Endothelial cell of umbilical vein (primary cell): Measurements from ENCODE around the gene UBASH3A. TPM values are rescaled to one million over a fixed set of nuclear protein-coding genes. Genes with fewer than 3 reads are reported as not detected.

Experiments used
- BruUV-seq: library from RNA; stranded (reverse); fragments of 400-500 nt; replicated peaks from 2 replicates; lab custom pipeline; 2021; lab: Mats Ljungman, UMichigan
- CTCF ChIA-PET: fragments of 300-600, 350-600 bp; sonication (Branson Sonifier 250); formaldehyde crosslinking; loops from one replicate; lab custom pipeline; 2021; ENCODE audit warnings: antibody characterized with exemption, inconsistent platforms; lab: Charles Lee
- POLR2A ChIA-PET: fragments of 300-600, 350-600 bp; sonication (Branson Sonifier 250); formaldehyde crosslinking; loops from one replicate; lab custom pipeline; 2021; ENCODE audit warnings: antibody characterized with exemption, inconsistent platforms; lab: Charles Lee
- DNase-seq: peaks from one replicate; pipeline ENCODE4 v3.0.0-alpha.2; 2011; ENCODE audit warnings: low read depth, low spot score
- FAIRE-seq: peaks from 2 replicates; lab custom pipeline; 2011; peaks lifted over from hg19 to GRCh38; lab: Jason Lieb, UNC
- H2AFZ ChIP-seq: 2 replicates; pipeline ENCODE4 v1.6.0; 2012; ENCODE audit warnings: low read depth, low read length, control low read depth, inconsistent platforms
- H3K27ac ChIP-seq: 2 replicates; pipeline ENCODE4 v1.5.1; 2011; ENCODE audit warnings: low read depth, mild to moderate bottlenecking, control low read depth, low read length, moderate library complexity; ENCODE audit not compliant: insufficient read depth
- H3K27me3 ChIP-seq, 2 experiments: 2 replicates each; pipeline versions ENCODE4 v1.6.0 to v1.6.1; 2011; ENCODE audit warnings: low read length in 2 of 2, mixed read lengths in 1 of 2; ENCODE audit not compliant: control insufficient read depth in 2 of 2, insufficient read depth in 2 of 2
- H3K36me3 ChIP-seq, 2 experiments: 2 replicates in 1 of 2; 3 replicates in 1 of 2; pipeline ENCODE4 v1.5.1; 2011; ENCODE audit warnings: low read length in 2 of 2, mild to moderate bottlenecking in 1 of 2, moderate library complexity in 1 of 2; ENCODE audit not compliant: control insufficient read depth in 2 of 2, insufficient read depth in 2 of 2; ENCODE audit errors: extremely low read depth in 1 of 2
- H3K4me1 ChIP-seq: 3 replicates; pipeline ENCODE4 v1.5.1; 2011; ENCODE audit warnings: mild to moderate bottlenecking, low read length; ENCODE audit not compliant: control insufficient read depth, insufficient read depth; ENCODE audit errors: extremely low read depth
- H3K4me2 ChIP-seq: 2 replicates; pipeline ENCODE4 v1.6.1; 2011; ENCODE audit warnings: low read length, control low read depth, mixed read lengths; ENCODE audit not compliant: insufficient read depth
- H3K4me3 ChIP-seq, 3 experiments: fragments of 200-600 bp in 1 of 3; sonication (generic), shearing (Covaris generic) in 1 of 3; replicated peaks in 1 of 3; 2 replicates each; pipeline ENCODE4 v1.5.1; 2011 to 2016; ENCODE audit warnings: control low read depth in 3 of 3, low read length in 3 of 3, mild to moderate bottlenecking in 2 of 3, inconsistent platforms in 1 of 3, low read depth in 1 of 3, moderate library complexity in 1 of 3; ENCODE audit not compliant: insufficient read depth in 1 of 3
- H3K79me2 ChIP-seq: 2 replicates; pipeline ENCODE4 v1.6.0; 2012; ENCODE audit warnings: low read length, inconsistent platforms; ENCODE audit not compliant: control insufficient read depth, insufficient read depth
- H3K9ac ChIP-seq: replicated peaks from 2 replicates; pipeline ENCODE3; 2011; ENCODE audit warnings: low read length, control low read depth; ENCODE audit not compliant: insufficient read depth; ENCODE audit errors: extremely low read depth
- H3K9me1 ChIP-seq: replicated peaks from 3 replicates; pipeline ENCODE4 v1.6.0; 2011; ENCODE audit warnings: mild to moderate bottlenecking, low read length; ENCODE audit not compliant: control insufficient read depth, insufficient read depth; ENCODE audit errors: extremely low read depth
- H3K9me3 ChIP-seq: replicated peaks from 2 replicates; pipeline ENCODE4 v1.5.1; 2012; ENCODE audit warnings: low read length, inconsistent platforms; ENCODE audit not compliant: control insufficient read depth, insufficient read depth
- H4K20me1 ChIP-seq: replicated peaks from 2 replicates; pipeline ENCODE3; 2011; ENCODE audit warnings: mild to moderate bottlenecking, low read length; ENCODE audit not compliant: control insufficient read depth, insufficient read depth; ENCODE audit errors: extremely low read depth
- EZH2 ChIP-seq: IDR thresholded peaks from 2 replicates; pipeline ENCODE4 v1.6.1; 2012; ENCODE audit warnings: borderline replicate concordance, low read depth, mild to moderate bottlenecking, moderate library complexity, low read length, inconsistent platforms; ENCODE audit not compliant: severe bottlenecking
- FOS ChIP-seq: IDR thresholded peaks from 2 replicates; pipeline ENCODE4 v1.6.1; 2011; ENCODE audit warnings: mild to moderate bottlenecking, low read length, moderate library complexity, borderline replicate concordance; ENCODE audit not compliant: insufficient read depth
- GATA2 ChIP-seq: IDR thresholded peaks from 2 replicates; pipeline ENCODE4 v1.7.0; 2011; ENCODE audit warnings: low read depth, mild to moderate bottlenecking, moderate library complexity, mixed read lengths, low read length; ENCODE audit not compliant: insufficient read length, insufficient read depth
- JUN ChIP-seq: IDR thresholded peaks from 2 replicates; pipeline ENCODE4 v1.6.1; 2011; ENCODE audit warnings: borderline replicate concordance, low read depth; ENCODE audit not compliant: insufficient read length, insufficient read depth
- MAX ChIP-seq: IDR thresholded peaks from 2 replicates; pipeline ENCODE4 v1.6.1; 2011; ENCODE audit not compliant: insufficient read depth, insufficient read length
- MYC ChIP-seq: IDR thresholded peaks from one replicate; pipeline ENCODE4 v1.6.1; 2011; ENCODE audit warnings: mild to moderate bottlenecking, low read depth, low read length
- POLR2A ChIP-seq: IDR thresholded peaks from 2 replicates; pipeline ENCODE4 v1.6.1; 2012; ENCODE audit warnings: low read depth, mild to moderate bottlenecking, control low read depth, low read length
- POLR2AphosphoS5 ChIP-seq: IDR thresholded peaks from 2 replicates; pipeline ENCODE4 v1.6.1; 2012; ENCODE audit warnings: low read depth, mild to moderate bottlenecking, control low read depth, low read length, moderate library complexity; ENCODE audit not compliant: insufficient read depth
- dilution Hi-C: fragments of 300-500 bp; cut with MboI; formaldehyde crosslinking; loops from one replicate; pipeline ENCODE4 v1.15.0; 2019; ENCODE audit warnings: low sequenced_read_pairs; ENCODE audit not compliant: extremely low pct_ligation_motif_present
- intact Hi-C: fragments of 100-400 bp; cut with micrococcal nuclease; formaldehyde crosslinking; loops from one replicate; pipeline ENCODE4 v1.10.0; 2022
- polyA plus RNA-seq, 4 experiments: library from polyadenylated mRNA; depleted of rRNA in 3 of 4; stranded (reverse) in 3 of 4; unstranded in 1 of 4; fragments of >200 nt; gene quantifications; 2 replicates each; pipeline versions ENCODE4 v1.2.1 to v1.2.3, GENCODE V29; 2011 to 2012; ENCODE audit warnings: missing spikeins in 1 of 4
- total RNA-seq: library from RNA; stranded (reverse); gene quantifications from 2 replicates; pipeline ENCODE4 v1.2.3, GENCODE V29; 2021
- TF ChIP-seq, protein P1 (sequence below), 2 donors: IDR thresholded peaks; 1 replicate in 1 of 2; 2 replicates in 1 of 2; pipeline ENCODE4 v1.5.1; 2011; ENCODE audit warnings: low read length in 2 of 2, mild to moderate bottlenecking in 2 of 2, moderate library complexity in 2 of 2, control low read depth in 1 of 2, inconsistent platforms in 1 of 2, low read depth in 1 of 2; ENCODE audit not compliant: insufficient read depth in 1 of 2; ENCODE audit errors: extremely low read depth in 1 of 2

Gene UBASH3A
- total and polyA plus RNA-seq, 2 donors (not counting 3 experiments of a cell fraction or from before 2014, with no cell fraction given) = not detected

GRCh38 chr21:42489991-42490390 lies 86.3 kb downstream of the UBASH3A start:
- CTCF ChIA-PET = no interaction called here
- Histone ChIP-seq H3K9me1 (no peaks in the 10 kb centered on the region), H3K36me3 (no peaks in the 10 kb centered on the region), H3K9me3 (no peaks in the 10 kb centered on the region), H3K27ac (no peak overlapping the region), H3K4me1 (no peaks in the 10 kb centered on the region), H4K20me1 (no peaks in the 10 kb centered on the region), H3K79me2 (no peaks in the 10 kb centered on the region), H2AFZ (no peak overlapping the region), H3K4me3 (no peak overlapping the region), H3K9ac (no peak overlapping the region), H3K4me2 (no peak overlapping the region), H3K27me3 (peaks cover 21 to 22% of the 10 kb centered on the region in 2 experiments)
- DNase-seq (no peak), FAIRE-seq (no peak)
- POLR2A ChIA-PET = no interaction called here
- dilution Hi-C loops (no loop called here), intact Hi-C loops (no loop called here)
- BruUV-seq = no TSS peak
- TF ChIP-seq MAX = no peak
- no peak for TF ChIP-seq GATA2
- TF ChIP-seq JUN = no peak
- no peak for TF ChIP-seq FOS
- TF ChIP-seq, protein P1, sequence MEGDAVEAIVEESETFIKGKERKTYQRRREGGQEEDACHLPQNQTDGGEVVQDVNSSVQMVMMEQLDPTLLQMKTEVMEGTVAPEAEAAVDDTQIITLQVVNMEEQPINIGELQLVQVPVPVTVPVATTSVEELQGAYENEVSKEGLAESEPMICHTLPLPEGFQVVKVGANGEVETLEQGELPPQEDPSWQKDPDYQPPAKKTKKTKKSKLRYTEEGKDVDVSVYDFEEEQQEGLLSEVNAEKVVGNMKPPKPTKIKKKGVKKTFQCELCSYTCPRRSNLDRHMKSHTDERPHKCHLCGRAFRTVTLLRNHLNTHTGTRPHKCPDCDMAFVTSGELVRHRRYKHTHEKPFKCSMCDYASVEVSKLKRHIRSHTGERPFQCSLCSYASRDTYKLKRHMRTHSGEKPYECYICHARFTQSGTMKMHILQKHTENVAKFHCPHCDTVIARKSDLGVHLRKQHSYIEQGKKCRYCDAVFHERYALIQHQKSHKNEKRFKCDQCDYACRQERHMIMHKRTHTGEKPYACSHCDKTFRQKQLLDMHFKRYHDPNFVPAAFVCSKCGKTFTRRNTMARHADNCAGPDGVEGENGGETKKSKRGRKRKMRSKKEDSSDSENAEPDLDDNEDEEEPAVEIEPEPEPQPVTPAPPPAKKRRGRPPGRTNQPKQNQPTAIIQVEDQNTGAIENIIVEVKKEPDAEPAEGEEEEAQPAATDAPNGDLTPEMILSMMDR (IDR thresholded peaks at IDR 0.05; ENCODE audit: extremely low read depth in 1 of 2, insufficient read depth in 1 of 2, low read depth in 1 of 2, low read length in 2 of 2) = no peak
- no peak for TF ChIP-seq EZH2
- TF ChIP-seq MYC = no peak
- TF ChIP-seq POLR2AphosphoS5 = no peak
- no peak for TF ChIP-seq POLR2A
